DMS79 treated with DMSO at 0.1 percent for 48 hours (cell line): ENCODE results near the gene NLRP3.
"Not testable (repeated sequence)": the region's sequence is repeated elsewhere in the genome, so short reads cannot be mapped to it uniquely, and the experiment has no call there.

ENCODE experiments used
- DNase-seq: peaks from one replicate; lab custom pipeline; 2025; lab: John Stamatoyannopoulos, UW

The NLRP3 gene

GRCh38 chr1:247390996-247391395 is 25.0 kb upstream of the NLRP3 start:
- DNase-seq, result no peak

- DNase-seq, result no peak
Measured at GRCh38 chr1:247392088-247392487, 23.9 kb upstream of the NLRP3 start.

- DNase-seq, result not testable (repeated sequence)
Measured at GRCh38 chr1:247395075-247395474, 20.9 kb upstream of the NLRP3 start.

- no peak for DNase-seq
Measured at GRCh38 chr1:247400685-247401084, 15.3 kb upstream of the NLRP3 start.

- DNase-seq, result no peak
Measured at GRCh38 chr1:247401310-247402119, 14.5 kb upstream of the NLRP3 start.

- no peak for DNase-seq
Measured at GRCh38 chr1:247402120-247402675, 13.8 kb upstream of the NLRP3 start.

GRCh38 chr1:247406014-247406656 is 9.8 kb upstream of the NLRP3 start:
- DNase-seq, result no peak

GRCh38 chr1:247407180-247407616 is 8.8 kb upstream of the NLRP3 start:
- no peak for DNase-seq

GRCh38 chr1:247408100-247408499 is 7.9 kb upstream of the NLRP3 start:
- DNase-seq, result no peak

- no peak for DNase-seq
Measured at GRCh38 chr1:247409869-247410544, 6.0 kb upstream of the NLRP3 start.

- no peak for DNase-seq
Measured at GRCh38 chr1:247411621-247412327, 4.2 kb upstream of the NLRP3 start.

- no peak for DNase-seq
Measured at GRCh38 chr1:247417831-247418230, 1.9 kb downstream of the NLRP3 start.

GRCh38 chr1:247419336-247419735 is 3.4 kb downstream of the NLRP3 start:
- DNase-seq, result no peak

- DNase-seq, result no peak
Measured at GRCh38 chr1:247421074-247421473, 5.1 kb downstream of the NLRP3 start.

- no peak for DNase-seq
Measured at GRCh38 chr1:247429496-247429895, 13.5 kb downstream of the NLRP3 start.

GRCh38 chr1:247430434-247430833 is 14.5 kb downstream of the NLRP3 start:
- DNase-seq, result no peak

GRCh38 chr1:247431643-247432042 is 15.7 kb downstream of the NLRP3 start:
- no peak for DNase-seq

GRCh38 chr1:247434005-247434404 is 18.0 kb downstream of the NLRP3 start:
- DNase-seq, result no peak

GRCh38 chr1:247435030-247435758 is 19.2 kb downstream of the NLRP3 start:
- DNase-seq, result no peak

GRCh38 chr1:247435759-247436147 is 19.8 kb downstream of the NLRP3 start:
- no peak for DNase-seq
